Esophagus squamous epithelium (tissue), 5 donors: ENCODE measurements around the gene PIGR. TPM values are rescaled to one million over a fixed set of nuclear protein-coding genes. Genes with fewer than 3 reads are reported as not detected.

ENCODE experiments used
- DNase-seq: peaks from one replicate; lab custom pipeline; 2025; lab: John Stamatoyannopoulos, UW
- H3K27ac ChIP-seq, 4 donors: fragments of 200-600 bp; sonication (generic); one replicate each; pipeline ENCODE4 v1.5.1; 2016 to 2019; ENCODE audit warnings: mild to moderate bottlenecking in 1 of 4
- H3K27me3 ChIP-seq, 4 donors: fragments of 200-600 bp; sonication (generic); 1 replicate in 3 of 4; 2 replicates in 1 of 4; pipeline versions ENCODE4 v1.5.1 to v1.6.0; 2017 to 2021; ENCODE audit warnings: antibody characterized with exemption in 1 of 4
- H3K36me3 ChIP-seq, 3 donors: fragments of 200-600 bp; sonication (generic); one replicate each; pipeline ENCODE4 v1.5.1; 2016 to 2019
- H3K4me1 ChIP-seq, 3 donors: fragments of 200-600 bp; sonication (generic); one replicate each; pipeline ENCODE4 v1.5.1; 2017 to 2019
- H3K4me3 ChIP-seq, 4 donors: fragments of 200-600 bp; sonication (generic); 1 replicate in 3 of 4; 2 replicates in 1 of 4; pipeline ENCODE4 v1.5.1; 2016 to 2019; ENCODE audit warnings: mild to moderate bottlenecking in 2 of 4, moderate library complexity in 1 of 4
- H3K9me3 ChIP-seq, 3 donors: fragments of 200-600 bp; sonication (generic); one replicate each; pipeline ENCODE4 v1.5.1; 2016 to 2019
- POLR2A ChIP-seq, 4 donors: fragments of 450-650 bp; IDR thresholded peaks; one replicate each; pipeline ENCODE4 v1.6.1; 2017; ENCODE audit warnings: antibody characterized with exemption in 4 of 4, mild to moderate bottlenecking in 4 of 4, moderate library complexity in 3 of 4
- WGBS, 2 donors: methylation state at CpG; one replicate each; pipeline ENCODE4 v1.1.5; 2018; 5-methylcytosine and 5-hydroxymethylcytosine counted together
- intact Hi-C: fragments of 100-400 bp; cut with DNase I; formaldehyde crosslinking; loops from one replicate; pipeline ENCODE4 v1.15.0; 2022
- total RNA-seq, 4 donors: library from RNA; depleted of rRNA; stranded (reverse); fragments of >200 nt; gene quantifications; one replicate each; pipeline ENCODE4 v1.1.0, GENCODE V29; 2016
- TF ChIP-seq, protein P1 (sequence below), 6 experiments: fragments of 450-650 bp in 4 of 6; fragments of 200-600 bp in 2 of 6; sonication (generic) in 2 of 6; IDR thresholded peaks; one replicate each; pipeline ENCODE4 v1.5.1; 2016 to 2019; ENCODE audit warnings: antibody characterized with exemption in 6 of 6, mild to moderate bottlenecking in 4 of 6, moderate library complexity in 4 of 6
- donor health status: DM: yes; HTN: yes; CAD: no.

Gene PIGR
- total RNA-seq, 4 donors from 2014 or later = 0.99 to 144 (median 1.1) TPM; not detected in 1

DNA sequence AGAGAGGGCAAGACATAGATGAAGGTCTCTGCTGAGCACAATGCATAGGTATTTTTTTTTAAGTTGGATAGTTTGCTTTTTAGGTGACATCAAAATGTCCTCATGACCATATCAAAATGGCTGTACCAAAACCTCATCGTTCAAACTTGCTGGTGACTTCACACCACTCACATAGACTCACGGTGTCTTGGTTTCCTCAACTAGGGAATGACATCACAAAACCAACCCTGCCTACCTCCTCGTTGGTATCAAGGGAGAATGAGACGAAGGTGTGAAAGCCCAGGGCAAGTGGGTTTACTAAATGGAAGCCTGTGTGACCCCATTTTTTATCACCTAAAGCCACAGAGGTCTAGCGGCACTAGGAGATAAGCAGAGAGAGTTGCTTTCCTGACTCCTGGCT is 1.6 kb downstream of the PIGR start:
- H3K4me1 ChIP-seq = peaks cover 0 to 21% (median 12%) of the 10 kb centered on the region in 3 donors
- TF ChIP-seq POLR2A (IDR thresholded peaks at IDR 0.05) = no peak
- TF ChIP-seq, protein P1, sequence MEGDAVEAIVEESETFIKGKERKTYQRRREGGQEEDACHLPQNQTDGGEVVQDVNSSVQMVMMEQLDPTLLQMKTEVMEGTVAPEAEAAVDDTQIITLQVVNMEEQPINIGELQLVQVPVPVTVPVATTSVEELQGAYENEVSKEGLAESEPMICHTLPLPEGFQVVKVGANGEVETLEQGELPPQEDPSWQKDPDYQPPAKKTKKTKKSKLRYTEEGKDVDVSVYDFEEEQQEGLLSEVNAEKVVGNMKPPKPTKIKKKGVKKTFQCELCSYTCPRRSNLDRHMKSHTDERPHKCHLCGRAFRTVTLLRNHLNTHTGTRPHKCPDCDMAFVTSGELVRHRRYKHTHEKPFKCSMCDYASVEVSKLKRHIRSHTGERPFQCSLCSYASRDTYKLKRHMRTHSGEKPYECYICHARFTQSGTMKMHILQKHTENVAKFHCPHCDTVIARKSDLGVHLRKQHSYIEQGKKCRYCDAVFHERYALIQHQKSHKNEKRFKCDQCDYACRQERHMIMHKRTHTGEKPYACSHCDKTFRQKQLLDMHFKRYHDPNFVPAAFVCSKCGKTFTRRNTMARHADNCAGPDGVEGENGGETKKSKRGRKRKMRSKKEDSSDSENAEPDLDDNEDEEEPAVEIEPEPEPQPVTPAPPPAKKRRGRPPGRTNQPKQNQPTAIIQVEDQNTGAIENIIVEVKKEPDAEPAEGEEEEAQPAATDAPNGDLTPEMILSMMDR (IDR thresholded peaks at IDR 0.05) = no peak
- 83 to 92% methylated on average over 5 of the region's 5 CpGs for WGBS, 2 donors
- peak overlapping the region in 1 of 4 donors; percentile 43 for H3K4me3 ChIP-seq
- no peak overlapping the region for H3K27ac ChIP-seq
- intact Hi-C loops = no loop called here
- H3K27me3 ChIP-seq = peaks cover 0 to 21% (median 0%) of the 10 kb centered on the region in 4 donors
- H3K9me3 ChIP-seq = no peaks in the 10 kb centered on the region
- no peaks in the 10 kb centered on the region for H3K36me3 ChIP-seq
- no peak for DNase-seq

DNA sequence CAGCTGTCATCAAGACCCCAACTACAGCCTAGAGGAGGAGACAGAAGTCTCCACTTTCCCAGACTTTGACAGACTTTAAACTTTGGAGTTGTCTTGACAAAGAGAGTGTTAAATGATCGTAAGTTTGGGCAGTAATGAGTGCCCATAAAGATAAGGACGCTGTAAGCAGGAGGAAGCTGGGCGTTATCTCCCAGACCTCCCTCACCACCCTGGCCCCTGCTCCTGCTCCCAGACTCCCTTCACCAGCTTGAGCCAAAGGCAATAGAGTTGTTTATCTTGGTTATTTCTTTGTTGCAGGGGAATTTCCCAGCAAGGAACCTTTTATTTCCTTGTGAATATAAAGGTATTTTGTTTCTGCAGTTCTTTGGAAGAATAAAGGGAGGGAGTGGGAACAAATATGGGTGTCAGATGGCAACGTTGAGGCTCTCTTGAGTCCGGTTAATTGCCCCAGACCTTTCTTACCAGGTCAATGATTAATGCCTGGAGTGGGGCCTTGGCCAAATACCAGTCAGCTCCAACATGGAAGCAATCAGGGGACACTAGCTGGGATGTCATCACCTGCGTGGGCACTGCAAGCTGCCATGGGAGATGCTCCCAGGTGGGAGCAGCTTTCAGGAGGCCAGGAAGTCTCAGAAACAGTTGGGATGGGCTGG is 4.4 kb downstream of the PIGR start:
- TF ChIP-seq, protein P1 (IDR thresholded peaks at IDR 0.05) = no peak
- no peak for TF ChIP-seq POLR2A (IDR thresholded peaks at IDR 0.05)
- no peak for DNase-seq
- H3K4me3 ChIP-seq = no peak overlapping the region
- H3K27ac ChIP-seq = peak overlapping the region in 1 of 4 donors; percentile 37
- no peaks in the 10 kb centered on the region for H3K36me3 ChIP-seq
- H3K9me3 ChIP-seq = no peaks in the 10 kb centered on the region
- intact Hi-C loops = no loop called here
- WGBS, 2 donors = 39 to 45% methylated on average over 5 of the region's 6 CpGs
- H3K27me3 ChIP-seq = peaks cover 0 to 19% (median 0%) of the 10 kb centered on the region in 4 donors
- peaks cover 0 to 22% (median 12%) of the 10 kb centered on the region in 3 donors for H3K4me1 ChIP-seq

GRCh38 chr1:206940588-206940936 is 5.7 kb downstream of the PIGR start:
- 86 to 97% methylated on average over 3 of the region's 3 CpGs for WGBS, 2 donors
- H3K27ac ChIP-seq = peak overlapping the region; percentile 51 to 67 (median 57)
- peaks cover 0 to 22% (median 12%) of the 10 kb centered on the region in 3 donors for H3K4me1 ChIP-seq
- intact Hi-C loops = no loop called here
- no peaks in the 10 kb centered on the region for H3K36me3 ChIP-seq
- peaks cover 0 to 10% (median 0%) of the 10 kb centered on the region in 4 donors for H3K27me3 ChIP-seq
- H3K9me3 ChIP-seq = no peaks in the 10 kb centered on the region
- DNase-seq = no peak
- H3K4me3 ChIP-seq = no peak overlapping the region
- TF ChIP-seq, protein P1 (IDR thresholded peaks at IDR 0.05) = no peak
- TF ChIP-seq POLR2A (IDR thresholded peaks at IDR 0.05) = no peak

DNA sequence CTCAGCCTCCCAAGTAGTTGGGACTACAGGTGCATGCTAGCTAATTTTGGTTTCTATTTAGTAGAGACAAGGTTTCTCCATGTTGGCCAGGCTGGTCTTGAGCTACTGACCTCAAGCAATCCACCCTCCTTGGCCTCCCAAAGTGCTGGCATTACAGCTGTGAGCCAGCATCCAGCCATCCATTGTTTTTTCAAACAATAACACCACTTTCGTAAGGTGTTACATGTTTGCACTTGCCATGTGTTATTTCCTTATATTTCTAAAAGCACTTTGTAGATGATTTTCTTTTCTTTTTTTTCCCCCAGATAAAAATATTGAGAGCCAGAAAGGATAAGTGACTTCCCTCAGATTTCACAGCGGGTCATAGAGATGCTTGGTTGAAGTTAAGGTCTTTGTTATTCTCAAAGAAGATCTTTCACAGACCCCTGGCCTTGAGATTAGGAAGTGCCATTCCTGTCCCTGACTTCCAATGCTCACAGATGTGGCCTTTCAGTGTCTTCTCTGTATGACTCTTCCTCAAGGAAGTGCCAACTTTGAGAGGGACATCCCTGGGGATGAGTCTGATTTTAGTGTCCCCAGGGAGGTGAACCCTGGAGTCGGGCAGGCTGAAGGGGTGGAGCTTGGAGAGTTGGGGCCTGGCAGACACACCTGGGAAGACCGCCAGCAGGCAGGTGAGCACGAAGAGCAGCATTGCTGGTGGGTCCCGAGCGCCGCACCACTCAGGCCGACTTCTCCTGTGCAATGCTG is 6.3 kb downstream of the PIGR start:
- 56 to 59% methylated on average over 8 of the region's 9 CpGs for WGBS, 2 donors
- intact Hi-C loops = no loop called here

More for the DNA sequence above, 6.3 kb downstream of the PIGR start:
- Histone ChIP-seq H3K36me3 (no peaks in the 10 kb centered on the region), H3K4me1 (peaks cover 0 to 22% (median 12%) of the 10 kb centered on the region in 3 donors), H3K27me3 (peaks cover 0 to 8% (median 0%) of the 10 kb centered on the region in 4 donors), H3K9me3 (no peaks in the 10 kb centered on the region), H3K27ac (peak overlapping the region; percentile 51 to 67 (median 57)), H3K4me3 (no peak overlapping the region)
- TF ChIP-seq POLR2A (IDR thresholded peaks at IDR 0.05) = no peak
- TF ChIP-seq, protein P1 (IDR thresholded peaks at IDR 0.05) = no peak
- DNase-seq = no peak
